ENCODE data around the gene SH3RF1. TPM values are rescaled to one million over a fixed set of nuclear protein-coding genes. Genes with fewer than 3 reads are reported as not detected.
A peak's percentile ranks its signal among the peaks of the same experiment; 100 is the strongest.

SH3RF1 gene
- total and polyA plus RNA-seq, 4 donors: 1.8 to 7.9 (median 3.5) TPM

- DNase-seq (ENCODE audit: low spot score): peak; percentile 50
- peak overlapping the region; percentile 84 to 90 (median 88) for H3K4me3 ChIP-seq (ENCODE audit: low read depth in 1 of 3, low read length in 3 of 3)
- TF ChIP-seq HNF4A (conservative IDR thresholded peaks at IDR 0.05): no peak
- TF ChIP-seq HNF4G (IDR thresholded peaks at IDR 0.05): no peak
- TF ChIP-seq REST (IDR thresholded peaks at IDR 0.05): peak; percentile 4
- peak; percentile 15 for TF ChIP-seq CTCF (IDR thresholded peaks at IDR 0.05; ENCODE audit: low read depth, low read length, missing input control)
- no peaks in the 10 kb centered on the region for H3K9me3 ChIP-seq (ENCODE audit: control insufficient read depth in 4 of 4, low read length in 3 of 4)
- H3K9ac ChIP-seq (ENCODE audit: low read depth in 1 of 2, low read length in 2 of 2): peak overlapping the region; percentile 84 to 92
- H3K4me1 ChIP-seq (ENCODE audit: control insufficient read depth in 4 of 4, insufficient read depth in 4 of 4, low read length in 3 of 4): peaks cover 2 to 26% (median 19%) of the 10 kb centered on the region in 4 donors
- peak overlapping the region; percentile 72 to 87 for H3K27ac ChIP-seq (ENCODE audit: low read depth in 1 of 2, low read length in 2 of 2)
- H3K36me3 ChIP-seq (ENCODE audit: control insufficient read depth in 4 of 4, insufficient read depth in 3 of 4, low read depth in 1 of 4, low read length in 3 of 4): peaks cover 0 to 2% (median 0%) of the 10 kb centered on the region in 4 donors
- WGBS: under 1% methylated on average over 62 of the region's 62 CpGs
- H3K27me3 ChIP-seq (ENCODE audit: control insufficient read depth in 4 of 4, insufficient read depth in 4 of 4, low read length in 3 of 4): no peaks in the 10 kb centered on the region
Measured at GRCh38 chr4:169269916-169270809, 593 bp downstream of the SH3RF1 start.

GRCh38 chr4:169268951-169269760 is 1.6 kb downstream of the SH3RF1 start:
- peak overlapping the region; percentile 84 to 90 (median 88) for H3K4me3 ChIP-seq (ENCODE audit: low read depth in 1 of 3, low read length in 3 of 3)
- H3K27me3 ChIP-seq (ENCODE audit: control insufficient read depth in 4 of 4, insufficient read depth in 4 of 4, low read length in 3 of 4): no peaks in the 10 kb centered on the region
- H3K9me3 ChIP-seq (ENCODE audit: control insufficient read depth in 4 of 4, low read length in 3 of 4): no peaks in the 10 kb centered on the region
- peak overlapping the region; percentile 84 to 92 for H3K9ac ChIP-seq (ENCODE audit: low read depth in 1 of 2, low read length in 2 of 2)
- 24% methylated on average over 13 of the region's 13 CpGs for WGBS
- DNase-seq (ENCODE audit: low spot score): no peak
- H3K27ac ChIP-seq (ENCODE audit: low read depth in 1 of 2, low read length in 2 of 2): peak overlapping the region; percentile 72 to 87
- peaks cover 2 to 33% (median 19%) of the 10 kb centered on the region in 4 donors for H3K4me1 ChIP-seq (ENCODE audit: control insufficient read depth in 4 of 4, insufficient read depth in 4 of 4, low read length in 3 of 4)
- peaks cover 0 to 5% (median 0%) of the 10 kb centered on the region in 4 donors for H3K36me3 ChIP-seq (ENCODE audit: control insufficient read depth in 4 of 4, insufficient read depth in 3 of 4, low read depth in 1 of 4, low read length in 3 of 4)
- TF ChIP-seq YY1 (IDR thresholded peaks at IDR 0.05) (peak; percentile 24), SP1 (IDR thresholded peaks at IDR 0.05) (no peak), HNF4G (IDR thresholded peaks at IDR 0.05) (peak; percentile 38), RAD21 (IDR thresholded peaks at IDR 0.05) (peak in 1 of 2 donors; percentile 43), CTCF (IDR thresholded peaks at IDR 0.05; ENCODE audit: low read depth, low read length, missing input control) (no peak), NR2F2 (IDR thresholded peaks at IDR 0.05) (no peak), GABPA (IDR thresholded peaks at IDR 0.05 in 1 of 2, conservative IDR thresholded peaks at IDR 0.05 in 1 of 2) (no peak), HNF4A (conservative IDR thresholded peaks at IDR 0.05) (peak; percentile 61 to 72), FOXA2 (IDR thresholded peaks at IDR 0.05) (no peak), ATF3 (IDR thresholded peaks at IDR 0.05) (peak; percentile 17), EGR1 (IDR thresholded peaks at IDR 0.05; ENCODE audit: low read depth in 2 of 2) (no peak), RXRA (IDR thresholded peaks at IDR 0.05) (no peak), REST (IDR thresholded peaks at IDR 0.05) (no peak), JUND (IDR thresholded peaks at IDR 0.05) (peak; percentile 56 to 66), MAX (IDR thresholded peaks at IDR 0.05) (no peak)

All from liver (tissue), 9 donors.